ENCODE data around the gene KIAA1217. TPM values are rescaled to one million over a fixed set of nuclear protein-coding genes. Genes with fewer than 3 reads are reported as not detected.

Gene KIAA1217
- total RNA-seq, 1 experiment from 2014 or later: 9.4 TPM

- peak; percentile 17 for DNase-seq (ENCODE audit: low spot score)
These were observed 187.5 kb downstream of the KIAA1217 start for GRCh38 chr10:24396396-24396795.

- no peak for DNase-seq (ENCODE audit: low spot score)
These were observed 188.7 kb downstream of the KIAA1217 start for GRCh38 chr10:24397662-24398061.

- no peak for DNase-seq (ENCODE audit: low spot score)
These were observed 195.6 kb downstream of the KIAA1217 start for GRCh38 chr10:24404567-24404966.

- no peak for DNase-seq (ENCODE audit: low spot score)
These were observed 196.7 kb downstream of the KIAA1217 start for GRCh38 chr10:24405635-24406034.

- DNase-seq (ENCODE audit: low spot score): no peak
These were observed 198.0 kb downstream of the KIAA1217 start for GRCh38 chr10:24406809-24407483.

GRCh38 chr10:24407928-24408327, 199.0 kb downstream of the KIAA1217 start:
- no peak for DNase-seq (ENCODE audit: low spot score)

GRCh38 chr10:24408365-24408764, 199.4 kb downstream of the KIAA1217 start:
- DNase-seq (ENCODE audit: low spot score): no peak

GRCh38 chr10:24414597-24414996, 205.7 kb downstream of the KIAA1217 start:
- DNase-seq (ENCODE audit: low spot score): no peak

GRCh38 chr10:24415455-24416125, 206.7 kb downstream of the KIAA1217 start:
- no peak for DNase-seq (ENCODE audit: low spot score)

- DNase-seq (ENCODE audit: low spot score): no peak
These were observed 207.3 kb downstream of the KIAA1217 start for GRCh38 chr10:24416248-24416647.

GRCh38 chr10:24417053-24417452, 208.1 kb downstream of the KIAA1217 start:
- DNase-seq (ENCODE audit: low spot score): no peak

GRCh38 chr10:24418532-24418931, 209.6 kb downstream of the KIAA1217 start:
- peak; percentile 20 for DNase-seq (ENCODE audit: low spot score)

- no peak for DNase-seq (ENCODE audit: low spot score)
These were observed 210.1 kb downstream of the KIAA1217 start for GRCh38 chr10:24419066-24419465.

- no peak for DNase-seq (ENCODE audit: low spot score)
These were observed 216.2 kb downstream of the KIAA1217 start for GRCh38 chr10:24425151-24425550.

GRCh38 chr10:24427678-24428409, 218.9 kb downstream of the KIAA1217 start:
- DNase-seq (ENCODE audit: low spot score): no peak

- peak; percentile 1 for DNase-seq (ENCODE audit: low spot score)
These were observed 219.5 kb downstream of the KIAA1217 start for GRCh38 chr10:24428410-24428782.

- DNase-seq (ENCODE audit: low spot score): no peak
These were observed 221.7 kb downstream of the KIAA1217 start for GRCh38 chr10:24430591-24430990.

GRCh38 chr10:24432478-24433416, 223.8 kb downstream of the KIAA1217 start:
- no peak for DNase-seq (ENCODE audit: low spot score)

GRCh38 chr10:24433705-24434104, 224.8 kb downstream of the KIAA1217 start:
- no peak for DNase-seq (ENCODE audit: low spot score)

- DNase-seq (ENCODE audit: low spot score): no peak
These were observed 226.0 kb downstream of the KIAA1217 start for GRCh38 chr10:24434961-24435360.

- no peak for DNase-seq (ENCODE audit: low spot score)
These were observed 226.4 kb downstream of the KIAA1217 start for GRCh38 chr10:24435374-24435773.

GRCh38 chr10:24437302-24437701, 228.4 kb downstream of the KIAA1217 start:
- DNase-seq (ENCODE audit: low spot score): no peak
